NCI-H82 treated with DMSO at 0.1 percent for 48 hours (cell line): Measurements from ENCODE around the gene KRTAP5-2.
"Not testable (repeated sequence)": the region's sequence is repeated elsewhere in the genome, so short reads cannot be mapped to it uniquely, and the experiment has no call there.

ENCODE experiments used
- DNase-seq: peaks from one replicate; lab custom pipeline; 2025; ENCODE audit not compliant: unreplicated experiment; lab: John Stamatoyannopoulos, UW

The KRTAP5-2 gene

GRCh38 chr11:1628506-1629325, 30.6 kb upstream of the KRTAP5-2 start:
- no peak for DNase-seq

DNA sequence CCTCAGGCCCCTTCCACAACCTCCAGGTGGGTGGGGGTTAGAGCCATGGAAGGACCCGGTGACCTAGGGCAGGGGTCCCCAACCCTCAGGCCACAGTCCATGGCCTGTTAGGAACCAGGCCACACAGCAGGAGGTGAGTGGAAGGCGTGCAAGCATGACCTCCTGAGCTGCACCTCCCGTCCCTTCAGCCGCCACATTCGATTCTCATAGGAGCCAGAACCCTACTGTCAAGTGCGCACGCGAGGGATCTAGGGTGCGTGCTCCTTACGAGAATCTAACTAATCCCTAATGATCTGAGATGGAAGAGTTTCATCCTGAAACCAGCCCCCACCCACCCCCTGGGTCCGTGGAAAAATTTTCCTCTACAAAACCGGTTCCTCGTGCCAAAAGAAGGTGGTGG, 27.4 kb upstream of the KRTAP5-2 start:
- no peak for DNase-seq

- no peak for DNase-seq
Measured at GRCh38 chr11:1624621-1625020, 26.5 kb upstream of the KRTAP5-2 start.

DNA sequence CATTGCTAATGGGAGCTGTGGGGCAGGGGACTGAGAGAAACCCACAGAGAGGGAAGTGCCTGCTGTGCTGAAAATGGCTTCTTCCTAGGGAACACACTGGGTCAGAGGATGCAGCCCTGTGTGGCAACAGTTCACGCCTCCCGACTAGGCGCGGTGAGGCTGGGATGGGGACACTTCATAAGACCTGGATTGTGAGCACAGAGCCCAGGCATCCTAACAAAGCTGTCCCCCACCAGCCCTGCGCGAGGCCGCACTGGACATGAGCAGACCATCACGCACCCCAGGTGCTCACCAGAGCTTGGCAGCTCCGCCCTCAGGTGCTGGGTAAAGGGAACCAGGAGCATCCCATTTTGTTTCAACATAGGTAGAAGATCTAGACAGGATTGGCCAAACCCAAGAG, 25.6 kb upstream of the KRTAP5-2 start:
- no peak for DNase-seq

DNA sequence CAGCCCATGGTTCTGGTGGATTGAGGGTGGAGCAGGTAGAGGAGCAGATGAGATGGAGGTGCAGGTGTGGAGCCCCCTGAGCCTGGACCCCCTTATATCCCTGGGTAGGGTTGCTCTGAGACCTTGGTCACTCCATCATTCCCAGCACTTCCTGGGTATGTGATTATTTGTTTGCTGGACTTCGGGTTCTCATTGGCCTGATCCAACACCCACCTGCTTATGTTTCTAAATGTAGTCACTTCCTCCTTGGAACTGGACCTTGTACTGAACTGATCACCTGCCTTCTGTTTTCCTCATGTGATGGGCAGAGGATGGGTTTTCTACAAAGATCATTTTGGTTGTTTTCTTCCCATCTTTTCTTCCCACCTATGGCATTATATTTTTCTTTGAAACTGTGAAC, 24.0 kb upstream of the KRTAP5-2 start, which contains the start of gene KRTAP5-4:
KRTAP5-4 (minus strand) TSS at position 53 of the 400 bp plus-strand sequence; CDS start at position 8, 45 bp downstream.
- DNase-seq = no peak

DNA sequence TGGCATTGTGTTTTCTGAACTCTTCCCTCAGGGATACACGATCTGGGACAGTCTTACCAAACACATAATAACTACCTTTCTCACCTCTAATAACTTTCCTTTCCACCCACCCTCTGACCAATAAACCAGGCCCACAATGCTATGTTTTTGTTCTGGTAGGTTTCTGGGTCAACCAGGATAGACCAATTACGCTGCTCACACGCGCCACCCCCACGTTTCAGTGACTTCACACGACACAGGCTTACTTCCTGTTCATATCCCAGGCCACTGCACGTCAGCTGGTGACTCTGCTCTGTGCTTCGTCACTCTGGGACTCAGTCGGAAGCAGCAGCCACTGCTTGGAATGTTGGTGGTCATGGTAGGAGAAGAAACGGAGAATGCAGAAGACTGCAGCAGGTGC, 21.4 kb upstream of the KRTAP5-2 start:
- DNase-seq = no peak

- DNase-seq = no peak
Measured at GRCh38 chr11:1618231-1618630, 20.1 kb upstream of the KRTAP5-2 start.

- DNase-seq = no peak
Measured at GRCh38 chr11:1608363-1608762, 10.3 kb upstream of the KRTAP5-2 start, which contains the start of gene KRTAP5-3. TSS of gene KRTAP5-3 (minus strand) at chr11:1608463. CDS start at chr11:1608385, 78 bp downstream.

DNA sequence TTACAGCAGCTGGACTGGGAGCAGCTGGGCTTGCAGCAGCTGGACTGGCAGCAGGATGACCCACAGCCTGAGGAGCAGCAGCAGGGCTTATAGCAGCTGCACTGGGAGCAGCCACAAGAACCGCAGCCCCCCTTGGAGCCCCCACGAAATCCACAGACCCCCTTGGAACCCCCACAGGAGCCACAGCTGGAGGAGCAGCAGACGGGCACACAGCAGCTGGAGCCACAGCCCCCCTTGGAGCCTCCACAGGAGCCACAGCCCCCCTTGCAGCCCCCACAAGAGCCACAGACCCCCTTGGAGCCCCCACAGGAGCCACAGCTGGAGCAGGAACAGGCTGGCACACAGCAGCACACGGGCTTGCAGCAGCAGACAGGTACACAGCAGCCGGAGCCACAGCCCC, 9.8 kb upstream of the KRTAP5-2 start:
- DNase-seq = not testable (repeated sequence)

DNA sequence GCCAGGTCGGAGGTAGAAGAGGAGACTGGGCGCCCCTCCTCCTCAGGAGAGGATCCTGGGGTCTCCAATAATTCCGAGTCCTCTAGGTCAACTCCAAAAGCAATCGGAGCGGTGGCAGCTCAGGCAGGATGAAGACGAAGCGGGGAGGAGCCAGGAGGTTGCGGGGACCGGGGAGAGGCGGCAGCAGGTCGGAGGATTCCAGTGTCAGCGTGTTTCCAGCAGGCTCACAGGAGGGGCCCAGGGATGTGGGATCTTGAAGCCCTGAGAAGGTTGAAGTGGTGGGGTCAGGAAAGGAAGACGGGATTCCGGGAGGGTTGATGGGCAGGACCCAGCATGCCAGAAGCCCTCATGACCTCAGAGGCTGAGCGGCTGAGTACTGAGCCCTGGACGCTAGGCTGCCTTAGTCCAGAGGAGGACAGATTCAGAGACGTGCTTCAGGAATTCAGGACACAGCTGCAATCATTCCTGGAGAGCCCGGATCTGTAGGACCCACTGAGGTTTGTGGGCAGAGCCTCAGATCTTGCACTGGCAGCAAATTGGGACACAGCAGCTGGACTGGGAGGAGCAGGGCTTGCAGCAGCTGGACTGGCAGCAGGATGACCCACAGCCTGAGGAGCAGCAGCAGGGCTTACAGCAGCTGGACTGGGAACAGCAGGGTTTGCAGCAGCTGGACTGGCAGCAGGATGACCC, 9.2 kb upstream of the KRTAP5-2 start:
- not testable (repeated sequence) for DNase-seq

GRCh38 chr11:1605923-1606322, 7.8 kb upstream of the KRTAP5-2 start:
- not testable (repeated sequence) for DNase-seq

GRCh38 chr11:1604711-1605110, 6.6 kb upstream of the KRTAP5-2 start:
- no peak for DNase-seq

DNA sequence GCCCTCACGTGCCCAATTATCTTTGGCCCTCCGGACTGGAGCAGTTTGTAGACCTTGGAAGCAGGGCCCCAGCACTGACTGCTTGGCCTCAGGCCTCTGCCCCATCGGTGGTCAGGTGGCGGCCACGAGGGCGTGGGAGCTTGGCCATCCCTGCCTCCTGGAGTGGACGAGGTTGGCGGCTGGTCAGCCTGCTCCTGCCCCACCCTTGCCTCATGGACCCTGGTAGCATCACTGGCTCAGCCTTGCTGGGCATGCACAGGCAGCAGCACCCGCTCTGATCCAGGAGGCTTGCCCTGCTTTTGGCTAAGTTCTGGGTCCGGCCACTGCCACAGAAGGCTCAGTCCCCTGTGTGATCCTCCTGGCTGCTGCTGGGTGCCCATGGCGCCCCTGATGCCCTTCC, 6.1 kb upstream of the KRTAP5-2 start:
- no peak for DNase-seq

DNA sequence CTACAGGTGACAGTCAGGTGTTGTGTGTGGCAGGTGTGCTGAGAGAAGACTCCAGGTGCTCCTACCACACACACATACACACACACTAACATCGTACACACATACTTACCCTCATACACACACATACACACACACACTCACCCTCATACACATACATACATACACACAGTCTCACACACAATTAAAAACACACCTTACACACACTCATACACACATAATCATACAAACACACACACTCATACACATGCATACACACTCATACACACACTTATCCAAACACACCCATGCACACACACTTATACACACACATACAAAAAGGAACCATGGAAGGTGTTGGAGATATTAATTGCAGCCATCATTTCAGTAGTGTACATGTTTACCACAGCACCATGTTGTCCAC, 5.5 kb upstream of the KRTAP5-2 start:
- no peak for DNase-seq

- DNase-seq = not testable (repeated sequence)
Measured at GRCh38 chr11:1601663-1602062, 3.6 kb upstream of the KRTAP5-2 start.

- DNase-seq = no peak
Measured at GRCh38 chr11:1600626-1601025, 2.5 kb upstream of the KRTAP5-2 start.

- no peak for DNase-seq
Measured at GRCh38 chr11:1598816-1599215, 722 bp upstream of the KRTAP5-2 start.

GRCh38 chr11:1598406-1598805, 312 bp upstream of the KRTAP5-2 start:
- DNase-seq = not testable (repeated sequence)

DNA sequence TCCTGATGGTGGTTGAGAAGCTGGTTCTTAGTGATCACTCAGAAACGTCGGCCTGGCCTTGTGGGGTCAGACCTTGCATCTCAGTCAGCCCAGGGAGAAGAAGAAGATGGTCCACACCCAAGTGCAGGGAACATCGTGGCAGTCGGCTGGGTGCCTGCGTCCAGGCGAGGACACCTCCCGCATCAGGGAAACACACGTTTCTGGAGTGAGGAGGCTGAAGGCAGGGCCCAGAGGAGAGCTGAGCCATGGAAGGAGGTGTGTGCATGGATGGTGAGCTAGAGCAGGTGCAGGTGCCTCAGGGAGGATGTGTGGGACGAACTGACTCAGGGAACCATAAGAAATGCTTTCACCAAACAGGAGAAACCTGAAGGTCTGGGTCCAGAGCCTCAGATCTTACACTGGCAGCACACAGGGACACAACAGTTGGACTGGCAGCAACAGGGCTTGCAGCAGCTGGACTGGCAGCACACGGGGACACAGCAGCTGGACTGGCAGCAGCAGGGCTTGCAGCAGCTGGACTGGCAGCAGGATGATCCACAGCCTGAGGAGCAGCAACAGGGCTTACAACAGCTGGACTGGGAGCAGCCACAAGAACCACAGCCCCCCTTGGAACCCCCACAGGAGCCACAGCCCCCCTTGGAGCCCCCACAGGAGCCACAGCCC, 632 bp downstream of the KRTAP5-2 start:
- no peak for DNase-seq

- DNase-seq = not testable (repeated sequence)
Measured at GRCh38 chr11:1596576-1597121, 1.4 kb downstream of the KRTAP5-2 start.

- DNase-seq = not testable (repeated sequence)
Measured at GRCh38 chr11:1595994-1596575, 2.0 kb downstream of the KRTAP5-2 start.
